ENCODE results near the gene MTOR.

The MTOR gene

DNA sequence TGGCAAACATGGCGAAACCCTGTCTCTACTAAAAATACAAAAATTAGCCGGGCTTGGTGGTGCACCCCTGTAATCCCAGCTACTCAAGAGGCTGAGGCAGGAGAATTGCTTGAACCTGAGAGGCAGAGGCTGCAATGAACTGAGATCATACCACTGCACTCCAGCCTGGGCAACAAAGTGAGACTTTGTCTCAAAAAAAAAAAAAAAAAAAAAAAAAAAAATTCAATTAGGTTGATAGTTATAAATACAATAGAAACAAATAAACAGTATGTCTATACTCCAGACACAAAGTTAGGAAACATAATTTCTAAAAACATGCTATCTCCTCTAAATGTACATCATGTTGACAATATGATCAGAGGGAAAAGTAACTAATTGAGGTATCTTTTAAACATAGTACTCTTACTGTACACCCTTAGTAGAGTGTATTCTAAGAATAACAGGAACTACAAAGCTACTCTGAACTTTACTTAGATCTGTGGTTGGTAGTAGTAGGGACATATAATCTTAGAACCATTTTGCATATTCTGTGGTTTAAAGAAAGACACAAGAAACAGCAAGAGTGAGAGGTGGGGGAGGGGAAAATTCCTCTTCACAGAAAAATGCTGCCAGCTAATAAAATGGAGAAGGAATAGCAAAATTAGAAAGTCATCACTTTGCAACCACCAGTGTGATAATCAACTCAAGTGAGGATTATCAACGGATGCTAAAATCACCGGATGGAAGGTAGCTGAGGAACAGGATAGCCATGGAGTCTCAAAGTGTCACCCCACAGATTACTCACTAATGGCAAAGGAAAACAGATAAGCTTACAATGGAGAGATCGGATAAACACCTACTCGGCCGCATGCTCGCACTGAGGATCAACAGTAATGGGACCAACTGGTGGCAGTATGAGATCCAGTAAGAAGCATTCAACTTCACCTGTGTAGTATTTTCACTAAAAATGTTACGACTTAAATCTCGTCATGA, 35.0 kb downstream of the MTOR start:
- in situ Hi-C loops (cut with HindIII; ENCODE audit: low sequenced_read_pairs) = no loop called here

DNA sequence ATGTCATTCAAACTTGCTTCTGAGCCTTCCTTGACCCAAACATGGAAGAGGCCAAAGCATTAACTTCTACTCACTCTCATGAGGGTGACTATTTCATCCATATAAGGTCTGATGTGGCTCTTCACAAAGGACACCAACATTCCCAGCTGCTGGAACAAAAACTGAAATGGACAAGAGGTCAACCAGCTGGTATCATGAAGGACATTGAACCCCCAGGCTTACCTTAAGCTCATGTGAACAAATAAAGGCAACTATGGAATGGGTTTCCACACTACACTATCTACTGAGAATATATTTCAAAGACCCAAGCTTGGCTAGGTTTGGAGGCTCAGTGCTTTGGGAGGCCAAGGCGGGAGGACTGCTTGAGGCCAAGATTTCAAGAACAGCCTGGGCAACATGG, 46.3 kb downstream of the MTOR start:
- in situ Hi-C loops (cut with HindIII; ENCODE audit: low sequenced_read_pairs) = no loop called here

DNA sequence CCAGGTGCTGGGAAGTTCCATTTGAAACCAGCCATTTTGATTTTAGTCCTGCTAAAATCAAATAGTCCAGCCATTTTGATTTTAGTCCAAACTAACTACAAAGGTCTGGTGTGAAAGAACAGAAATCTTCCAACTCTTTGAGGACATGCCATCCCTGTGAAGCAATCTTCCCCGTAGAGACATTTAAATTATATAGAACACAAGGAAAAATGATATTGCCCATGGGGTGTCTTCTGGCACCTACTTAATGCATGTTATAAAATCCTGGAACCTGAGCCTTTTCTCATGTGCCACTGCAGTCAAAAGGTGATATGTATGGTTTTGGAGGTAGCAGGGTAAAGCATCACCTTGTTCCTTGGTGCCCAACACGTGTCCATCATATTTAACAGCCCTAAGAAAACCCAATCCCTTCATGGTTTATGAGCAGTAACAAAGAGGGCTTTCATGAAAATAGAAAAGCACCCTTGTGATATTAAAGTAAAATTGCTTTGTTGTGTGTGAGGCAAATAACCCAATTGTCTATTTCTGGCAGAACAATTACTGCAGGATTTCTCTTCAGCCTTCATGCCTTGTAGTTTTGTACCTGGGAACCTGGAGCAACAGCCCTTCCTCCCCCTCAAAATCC, 46.9 kb downstream of the MTOR start:
- in situ Hi-C loops (cut with HindIII; ENCODE audit: low sequenced_read_pairs) = no loop called here

DNA sequence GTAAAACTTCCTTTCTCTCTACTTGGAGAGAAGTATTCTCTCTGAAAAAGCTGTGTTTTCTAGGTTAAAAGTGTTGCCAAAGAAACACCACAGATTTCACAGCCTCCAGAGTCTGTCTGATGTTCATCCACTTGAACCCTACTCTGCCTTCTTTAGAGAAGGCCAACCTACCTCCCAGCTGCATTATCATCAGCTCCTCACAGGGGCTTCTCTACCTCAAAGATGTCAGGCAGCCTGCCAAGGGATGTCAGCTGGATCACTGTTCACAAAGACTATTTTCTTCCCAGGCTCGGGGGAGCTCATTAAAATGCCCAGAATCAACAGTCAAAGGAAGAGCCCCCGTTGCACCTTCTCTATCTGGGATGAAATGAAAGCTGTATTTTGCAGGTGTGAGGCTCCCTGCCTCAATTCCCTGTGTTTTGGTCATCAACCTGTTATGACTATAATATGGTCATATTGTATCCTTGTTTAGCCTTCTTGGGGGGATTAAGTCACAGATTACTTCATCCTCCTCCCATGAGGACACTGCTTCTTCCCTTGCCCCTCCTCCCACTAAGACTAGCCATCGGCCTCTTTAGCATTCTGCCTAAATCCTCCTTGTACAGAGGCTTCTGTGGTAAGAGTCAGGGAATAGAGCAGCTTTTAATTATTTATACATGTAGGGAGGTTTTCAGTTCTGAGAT, 47.5 kb downstream of the MTOR start:
- in situ Hi-C loops (cut with HindIII; ENCODE audit: low sequenced_read_pairs) = no loop called here

DNA sequence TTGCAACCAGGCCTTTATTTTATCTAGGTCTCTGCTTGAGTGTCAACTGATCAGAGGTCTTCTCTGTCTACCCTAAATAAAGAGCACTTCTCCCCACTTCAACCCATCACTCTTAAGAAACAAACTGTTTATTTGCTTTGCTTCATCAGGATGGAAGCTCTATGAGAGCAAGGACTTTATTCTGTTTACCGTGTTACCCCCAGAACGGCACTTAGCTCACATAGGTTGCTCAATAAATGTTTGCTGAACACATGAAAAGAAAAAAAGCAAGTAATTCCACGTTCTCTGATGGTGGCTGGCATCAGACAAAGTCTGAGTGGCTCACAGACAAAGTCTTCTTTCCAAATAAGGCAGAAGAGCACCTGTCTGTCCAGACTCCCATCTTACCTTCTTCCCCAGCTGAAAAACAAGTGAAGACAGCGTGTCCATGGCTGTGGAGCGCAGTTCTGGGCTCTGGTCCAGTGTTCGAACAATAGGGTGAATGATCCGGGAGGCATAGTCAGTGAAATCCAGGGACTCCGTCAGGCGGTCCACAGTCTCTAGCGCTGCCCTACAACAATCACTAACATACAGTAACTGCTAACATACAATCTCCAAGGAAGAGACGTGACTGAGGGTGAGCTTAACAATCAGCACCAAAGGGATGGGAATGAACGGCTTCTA, 50.3 kb downstream of the MTOR start:
- in situ Hi-C loops (cut with HindIII; ENCODE audit: low sequenced_read_pairs) = no loop called here

DNA sequence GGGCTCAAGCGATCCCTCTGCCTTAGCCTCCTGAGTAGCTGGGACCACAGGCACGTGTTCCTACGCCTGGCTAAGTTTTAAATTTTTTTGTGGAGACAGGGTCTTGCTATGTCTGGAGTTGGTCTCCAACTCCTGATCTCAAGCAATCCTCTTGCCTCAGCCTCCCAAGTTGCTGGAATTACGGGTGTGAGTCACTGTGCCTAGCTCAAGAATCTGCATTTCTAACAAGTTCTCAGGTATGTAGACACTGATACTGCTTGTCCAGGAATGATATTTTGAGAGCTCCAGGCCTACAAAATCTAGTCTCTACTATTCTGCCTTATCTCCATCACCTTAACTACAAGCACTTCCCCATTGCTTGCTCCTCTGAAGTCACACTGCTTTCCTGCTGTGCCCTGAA, 50.9 kb downstream of the MTOR start:
- in situ Hi-C loops (cut with HindIII; ENCODE audit: low sequenced_read_pairs) = no loop called here

DNA sequence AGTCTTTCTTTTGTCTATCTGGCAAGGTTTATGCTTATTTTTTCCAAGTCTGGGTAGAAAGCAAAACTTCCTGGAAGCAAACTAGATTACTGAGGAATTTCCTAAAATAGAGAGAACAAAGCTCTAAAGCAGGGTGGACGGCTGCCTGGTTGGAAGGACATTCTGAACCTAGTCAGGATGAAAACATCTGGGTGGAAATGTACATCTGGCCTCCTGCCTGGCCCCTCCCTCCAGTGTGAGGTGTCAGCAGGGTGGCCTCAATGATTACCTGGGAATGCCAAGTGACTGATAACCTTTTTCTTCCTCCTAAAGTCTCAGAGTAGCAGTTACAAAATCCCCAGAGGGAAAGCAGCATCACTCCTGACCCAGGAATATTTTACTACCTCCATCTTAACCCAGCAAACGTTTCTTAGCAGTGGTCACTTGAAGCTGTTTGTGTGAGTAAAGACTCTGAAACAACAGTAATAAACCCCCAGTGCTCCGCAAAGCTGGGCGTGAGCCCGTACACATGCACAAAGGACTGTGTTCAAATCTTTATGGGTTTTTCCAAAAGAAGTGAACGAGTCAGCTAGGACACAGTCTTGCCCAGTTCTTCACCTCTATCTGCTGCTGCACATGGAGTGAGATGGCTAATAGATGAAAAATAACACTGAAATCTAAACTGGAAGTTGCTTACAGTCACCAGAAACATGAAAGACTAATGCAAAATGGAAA, 54.3 kb downstream of the MTOR start:
- in situ Hi-C loops (cut with HindIII; ENCODE audit: low sequenced_read_pairs) = no loop called here

DNA sequence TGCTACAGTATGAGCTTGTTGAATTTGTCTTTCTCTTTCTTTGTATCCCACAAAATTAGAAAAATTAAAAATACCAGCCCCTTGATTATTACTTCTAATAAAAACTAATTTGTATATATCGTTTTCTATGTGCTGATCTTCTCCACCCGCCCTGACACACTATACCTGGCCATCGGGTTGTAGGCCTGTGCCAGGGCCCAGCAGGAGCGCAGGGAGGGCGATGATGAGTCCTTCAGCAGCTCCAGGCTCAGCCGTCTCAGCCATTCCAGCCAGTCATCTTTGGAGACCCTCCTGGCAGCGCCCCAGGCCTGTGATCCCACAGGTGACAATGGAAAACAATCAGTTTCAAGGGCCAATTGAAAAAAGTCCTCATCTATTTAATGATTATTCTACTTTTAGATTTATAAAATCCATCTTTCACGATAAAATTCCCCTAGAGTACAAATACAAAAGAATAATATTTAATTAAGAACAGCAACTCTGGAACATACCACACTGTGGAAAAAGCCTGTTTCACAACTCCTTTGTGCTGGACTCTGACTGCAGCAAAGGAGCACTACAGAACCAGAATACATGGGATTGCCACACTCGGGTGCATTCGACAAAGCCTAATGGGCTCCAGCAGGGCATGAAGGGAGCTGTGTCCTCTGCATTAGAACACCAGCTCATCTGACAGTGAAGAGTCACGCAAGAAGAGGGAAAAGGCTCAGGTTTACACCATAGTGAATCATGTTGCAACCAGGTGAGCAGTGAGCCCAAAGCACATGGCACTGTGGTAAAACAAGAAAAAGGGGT, 57.8 kb downstream of the MTOR start:
- in situ Hi-C loops (cut with HindIII; ENCODE audit: low sequenced_read_pairs) = no loop called here

DNA sequence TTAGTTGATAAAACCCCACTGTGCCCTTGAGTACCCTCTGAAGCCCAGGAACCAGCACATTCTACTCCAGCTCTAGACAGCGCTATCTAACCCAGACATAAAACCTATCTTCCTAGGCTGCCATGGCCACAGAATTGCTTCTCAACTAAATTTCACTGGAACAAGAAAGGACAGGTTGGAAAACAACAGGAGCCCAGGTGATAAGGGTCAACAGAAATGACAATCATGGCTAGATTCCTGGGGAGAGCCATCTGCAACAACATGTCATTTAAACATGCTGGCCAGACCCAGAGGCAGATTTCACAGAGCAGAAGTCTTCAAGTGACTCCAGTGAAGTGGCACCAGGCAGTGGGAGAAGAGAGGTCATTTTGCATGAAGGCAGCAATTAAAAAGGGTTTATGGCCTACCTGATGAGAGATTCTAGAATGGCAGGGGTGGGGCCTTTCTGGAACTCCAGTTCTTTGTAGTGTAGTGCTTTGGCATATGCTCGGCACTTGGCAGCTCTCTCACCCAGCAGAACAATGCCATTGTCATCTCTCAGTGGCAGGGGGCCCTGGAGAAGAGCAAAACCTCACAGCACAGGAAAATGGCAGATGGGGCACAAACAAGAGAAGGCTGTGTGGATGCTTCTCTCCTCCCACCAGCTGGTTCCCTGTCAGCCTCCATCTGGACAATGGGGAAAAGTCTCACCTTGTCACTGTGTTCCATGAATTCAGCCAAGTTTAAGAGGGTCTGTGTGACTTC, 63.3 kb downstream of the MTOR start:
- in situ Hi-C loops (cut with HindIII; ENCODE audit: low sequenced_read_pairs) = no loop called here

DNA sequence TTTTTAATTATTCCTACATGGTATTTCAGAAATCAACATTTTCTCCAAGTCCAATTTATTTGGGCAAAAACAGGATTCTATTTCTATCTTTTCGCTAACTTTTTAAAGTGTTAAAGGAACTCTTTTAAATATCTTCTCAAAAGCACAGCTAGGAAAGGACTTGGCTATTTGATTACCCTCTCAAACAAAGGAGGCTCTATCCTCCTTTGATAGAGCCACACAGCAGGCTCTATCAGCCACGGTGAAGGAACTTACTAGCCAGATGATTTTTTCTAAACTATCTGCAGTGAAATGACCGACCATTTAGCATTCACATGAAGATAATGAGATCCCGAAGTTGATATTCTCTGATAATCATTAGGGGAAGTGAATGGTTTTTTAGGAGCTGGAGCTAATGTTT, 64.1 kb downstream of the MTOR start:
- in situ Hi-C loops (cut with HindIII; ENCODE audit: low sequenced_read_pairs) = no loop called here

DNA sequence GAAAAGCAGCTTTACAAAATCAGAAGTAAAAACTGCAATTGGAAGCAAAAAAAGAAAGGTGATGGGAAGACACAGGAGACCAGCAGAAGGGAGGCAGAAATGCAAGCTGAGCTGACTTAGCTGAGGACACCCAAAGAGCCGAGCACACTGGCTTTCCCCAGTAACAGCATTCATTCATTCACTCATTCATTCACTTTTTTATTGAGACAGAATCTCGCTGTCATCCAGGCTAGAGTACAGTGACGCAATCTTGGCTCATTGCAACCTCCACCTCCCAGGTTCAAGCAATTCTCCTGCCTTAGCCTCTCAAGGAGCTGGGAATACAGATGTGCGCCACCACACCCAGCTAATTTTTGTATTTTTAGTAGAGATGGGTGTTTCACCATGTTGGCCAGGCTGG, 65.0 kb downstream of the MTOR start:
- in situ Hi-C loops (cut with HindIII; ENCODE audit: low sequenced_read_pairs) = no loop called here

DNA sequence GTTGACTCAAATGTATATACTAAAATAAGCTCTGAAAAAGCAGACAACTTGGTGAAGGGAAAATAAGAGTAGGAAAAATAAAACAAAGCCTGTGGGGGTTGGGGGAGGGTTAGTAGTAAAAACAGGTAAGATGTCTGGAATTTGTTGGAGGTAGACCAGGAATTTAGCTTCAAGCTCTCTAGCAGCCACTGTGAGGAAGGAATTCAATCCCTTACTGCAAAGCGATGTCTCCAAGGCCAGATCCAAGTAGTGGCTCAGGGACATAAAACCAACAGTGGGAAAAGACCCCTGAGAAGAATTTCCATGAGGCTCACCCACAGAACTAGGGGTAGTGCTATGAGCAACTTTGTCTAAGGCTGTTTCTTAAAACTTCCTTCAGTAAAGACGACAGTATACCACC, 65.4 kb downstream of the MTOR start:
- in situ Hi-C loops (cut with HindIII; ENCODE audit: low sequenced_read_pairs) = no loop called here

DNA sequence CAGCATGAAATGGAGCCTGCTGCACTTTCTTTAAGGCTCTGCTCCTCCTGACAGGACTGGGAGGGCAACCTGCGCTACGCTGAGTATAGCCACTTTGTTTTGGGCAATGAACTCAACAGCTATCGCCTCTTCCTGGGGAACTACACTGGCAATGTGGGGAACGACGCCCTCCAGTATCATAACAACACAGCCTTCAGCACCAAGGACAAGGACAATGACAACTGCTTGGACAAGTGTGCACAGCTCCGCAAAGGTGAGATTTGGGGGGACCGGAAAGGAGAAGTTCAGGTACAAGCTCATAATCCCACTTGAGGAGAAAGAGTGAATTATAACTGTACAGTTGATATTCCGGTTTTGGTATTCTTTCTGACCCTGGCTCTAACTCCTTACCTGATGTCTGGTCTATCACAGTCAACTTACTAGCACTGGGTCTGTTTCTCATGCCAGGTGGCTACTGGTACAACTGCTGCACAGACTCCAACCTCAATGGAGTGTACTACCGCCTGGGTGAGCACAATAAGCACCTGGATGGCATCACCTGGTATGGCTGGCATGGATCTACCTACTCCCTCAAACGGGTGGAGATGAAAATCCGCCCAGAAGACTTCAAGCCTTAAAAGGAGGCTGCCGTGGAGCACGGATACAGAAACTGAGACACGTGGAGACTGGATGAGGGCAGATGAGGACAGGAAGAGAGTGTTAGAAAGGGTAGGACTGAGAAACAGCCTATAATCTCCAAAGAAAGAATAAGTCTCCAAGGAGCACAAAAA, 67.8 kb downstream of the MTOR start:
- in situ Hi-C loops (cut with HindIII; ENCODE audit: low sequenced_read_pairs) = no loop called here

DNA sequence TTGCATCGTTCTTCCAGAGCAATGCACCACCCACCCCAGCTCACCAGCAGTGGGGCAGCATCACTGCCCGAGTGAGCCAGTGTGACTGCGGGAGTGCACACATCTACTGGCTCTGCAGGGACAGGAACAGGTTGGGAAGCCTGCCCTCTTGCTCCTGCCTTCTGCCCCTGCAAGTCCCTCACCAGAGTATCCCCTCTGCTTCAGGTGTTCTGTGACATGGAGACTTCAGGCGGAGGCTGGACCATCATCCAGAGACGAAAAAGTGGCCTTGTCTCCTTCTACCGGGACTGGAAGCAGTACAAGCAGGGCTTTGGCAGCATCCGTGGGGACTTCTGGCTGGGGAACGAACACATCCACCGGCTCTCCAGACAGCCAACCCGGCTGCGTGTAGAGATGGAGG, 69.0 kb downstream of the MTOR start:
- in situ Hi-C loops (cut with HindIII; ENCODE audit: low sequenced_read_pairs) = no loop called here

DNA sequence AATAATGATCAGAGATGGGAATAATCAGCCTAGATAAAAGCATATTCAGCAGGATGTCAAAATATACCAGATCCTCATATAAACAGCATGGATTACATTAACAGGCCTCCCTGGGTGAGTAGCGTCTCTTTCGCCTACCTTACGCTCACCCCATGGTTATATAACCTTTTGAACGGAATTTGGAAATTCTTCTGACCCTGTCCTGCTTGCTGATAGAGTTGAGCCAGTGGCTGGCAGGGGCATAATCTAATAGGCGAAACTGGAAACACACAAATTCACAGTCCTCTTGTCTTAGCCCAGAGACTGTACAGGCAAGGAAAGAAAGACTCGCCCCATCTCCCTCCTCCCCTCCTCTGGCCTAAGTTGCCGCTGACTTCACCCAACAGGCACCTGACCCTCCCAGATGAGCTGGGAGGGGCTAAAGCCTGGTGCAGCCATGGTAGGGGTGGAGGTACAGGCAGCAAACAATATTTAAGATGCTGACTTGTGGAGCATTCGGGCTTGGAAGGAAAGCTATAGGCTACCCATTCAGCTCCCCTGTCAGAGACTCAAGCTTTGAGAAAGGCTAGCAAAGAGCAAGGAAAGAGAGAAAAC, 73.4 kb downstream of the MTOR start, which contains the start of gene ANGPTL7:
Gene ANGPTL7, plus strand, starts transcription at position 498 of the 594 bp plus-strand sequence. CDS start 225 bp downstream, outside the sequence.
- in situ Hi-C loops (cut with HindIII; ENCODE audit: low sequenced_read_pairs) = no loop called here

DNA sequence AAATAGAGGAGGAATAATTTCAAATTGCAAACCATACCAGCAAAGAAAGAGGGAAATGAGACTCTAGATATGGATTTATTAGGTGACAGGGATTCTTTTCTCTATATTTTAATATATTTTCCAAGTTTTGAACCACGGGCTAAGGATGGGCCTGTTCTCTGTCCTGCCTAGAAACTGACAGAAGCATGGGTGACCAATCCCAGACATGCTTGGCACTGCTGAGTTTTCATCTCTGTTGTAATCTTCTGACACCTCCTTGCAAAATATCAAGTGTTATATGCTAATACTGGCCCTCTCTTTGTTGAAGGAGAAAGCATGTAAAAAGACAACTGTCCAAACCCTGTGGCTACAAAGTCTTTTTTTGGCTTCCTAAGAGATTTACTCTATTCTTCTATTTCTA, 74.0 kb downstream of the MTOR start:
- in situ Hi-C loops (cut with HindIII; ENCODE audit: low sequenced_read_pairs) = no loop called here

DNA sequence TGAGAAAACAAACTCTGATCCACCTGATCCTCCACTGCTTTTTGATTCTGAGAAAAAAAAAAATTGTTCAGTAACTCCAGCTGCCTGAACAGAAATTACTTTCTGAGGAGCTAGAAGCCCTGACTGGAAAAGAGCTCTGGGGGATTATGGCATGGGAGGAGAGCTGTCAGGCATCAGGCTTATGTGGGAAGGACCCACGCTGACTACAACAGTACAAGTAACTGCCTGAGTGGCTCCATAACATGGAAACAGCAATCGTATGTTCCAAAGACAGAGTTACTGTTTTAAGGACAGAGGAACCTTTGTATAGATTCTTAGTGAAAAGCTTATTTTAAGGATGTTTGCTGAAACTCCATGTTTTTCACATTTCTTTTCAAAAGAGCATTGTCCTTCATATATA, 74.4 kb downstream of the MTOR start:
- in situ Hi-C loops (cut with HindIII; ENCODE audit: low sequenced_read_pairs) = no loop called here

DNA sequence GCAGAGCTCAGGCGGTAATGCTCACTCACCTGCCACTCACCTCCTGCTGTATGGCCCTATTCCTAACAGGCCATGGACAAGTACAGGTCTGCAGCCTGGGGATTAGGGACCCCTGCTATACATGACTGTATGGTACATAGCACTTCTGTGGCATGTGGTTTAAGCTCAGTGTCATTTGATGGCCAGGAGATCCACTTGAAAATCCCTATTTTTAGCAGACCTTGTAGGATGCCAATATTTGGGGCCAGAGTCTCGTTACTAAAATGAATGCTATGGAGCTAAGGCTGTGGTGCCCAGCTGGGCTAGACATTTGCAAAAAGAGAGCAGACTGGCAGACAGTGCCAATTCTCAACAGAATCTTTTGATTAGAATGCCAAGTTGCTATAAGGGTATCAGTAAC, 74.9 kb downstream of the MTOR start:
- in situ Hi-C loops (cut with HindIII; ENCODE audit: low sequenced_read_pairs) = no loop called here
